ENCODE results near the gene LCN12. TPM values are rescaled to one million over a fixed set of nuclear protein-coding genes. Genes with fewer than 3 reads are reported as not detected.

LCN12 gene
- total RNA-seq, 1 donor, result 0.86 TPM

DNA sequence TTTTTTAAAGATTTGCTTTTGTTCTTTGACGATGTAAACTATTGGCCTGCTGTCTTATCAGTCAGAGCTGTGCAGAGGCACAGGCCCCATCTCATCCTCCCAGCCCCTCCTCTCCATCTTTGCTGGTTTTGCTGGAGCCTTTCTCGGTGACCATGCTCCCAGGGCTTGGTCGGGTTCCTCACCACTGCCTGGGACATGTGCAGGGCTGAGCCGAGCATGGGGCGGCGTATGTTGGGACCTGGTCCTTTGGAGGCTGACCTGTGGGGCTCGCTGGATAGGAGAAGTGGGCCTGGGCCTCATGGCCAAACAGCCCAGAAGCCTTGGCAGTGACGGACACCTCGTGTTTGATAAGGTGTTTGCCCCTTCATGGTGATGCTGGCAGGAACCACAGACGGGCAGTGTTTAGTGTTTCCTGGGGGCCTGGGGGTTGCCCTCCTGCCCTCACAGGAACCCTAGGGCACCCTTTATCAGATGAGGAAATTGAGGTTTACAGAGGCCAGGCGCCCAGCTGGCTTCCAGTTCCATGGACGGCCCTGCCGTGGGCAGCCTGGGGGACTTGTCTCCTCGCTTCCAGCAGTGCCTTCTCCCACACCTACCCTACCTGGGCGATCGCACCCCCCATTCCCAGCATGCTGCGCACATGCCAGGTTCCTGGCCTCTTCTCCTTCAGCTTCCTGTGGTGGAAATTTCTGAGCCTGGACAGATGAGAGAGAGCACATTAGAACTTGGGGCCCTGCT, 38.2 kb upstream of the LCN12 start:
- no peak for DNase-seq (ENCODE audit: low read depth)
- no peak overlapping the region for H3K4me3 ChIP-seq (ENCODE audit: low read depth, low read length)
- TF ChIP-seq CTCF (IDR thresholded peaks at IDR 0.05; ENCODE audit: insufficient read depth, low read depth, low read length), result no peak

GRCh38 chr9:136915632-136916329, 36.3 kb upstream of the LCN12 start:
- no peak overlapping the region for H3K4me3 ChIP-seq (ENCODE audit: low read depth, low read length)

GRCh38 chr9:136916330-136917184, 35.5 kb upstream of the LCN12 start:
- DNase-seq (ENCODE audit: low read depth), result no peak
- H3K4me3 ChIP-seq (ENCODE audit: low read depth, low read length), result no peak overlapping the region
- no peak for TF ChIP-seq CTCF (IDR thresholded peaks at IDR 0.05; ENCODE audit: insufficient read depth, low read depth, low read length)

More at GRCh38 chr9:136915632-136916329, 36.3 kb upstream of the LCN12 start:
- no peak for DNase-seq (ENCODE audit: low read depth)
- no peak for TF ChIP-seq CTCF (IDR thresholded peaks at IDR 0.05; ENCODE audit: insufficient read depth, low read depth, low read length)

DNA sequence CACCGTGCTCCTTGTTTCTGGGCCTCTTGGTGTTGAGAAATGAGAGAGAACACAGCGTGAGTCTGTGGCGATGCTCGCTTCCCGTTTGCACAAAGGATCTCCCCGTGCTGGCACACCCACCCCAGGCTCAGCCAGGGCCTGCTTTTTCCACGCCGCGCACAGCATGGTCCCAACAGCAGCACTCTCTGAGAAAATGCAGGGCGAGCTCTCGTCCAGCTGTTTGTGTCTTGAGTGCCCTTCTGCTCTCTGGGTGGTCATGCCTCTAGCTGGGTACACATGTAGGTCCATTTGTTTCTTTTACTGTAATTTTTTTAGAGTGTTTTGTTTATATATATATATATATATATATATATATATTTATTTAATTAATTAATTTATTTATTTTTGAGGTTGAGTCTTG, 34.2 kb upstream of the LCN12 start:
- no peak for TF ChIP-seq CTCF (IDR thresholded peaks at IDR 0.05; ENCODE audit: insufficient read depth, low read depth, low read length)
- H3K4me3 ChIP-seq (ENCODE audit: low read depth, low read length), result no peak overlapping the region
- DNase-seq (ENCODE audit: low read depth), result no peak

DNA sequence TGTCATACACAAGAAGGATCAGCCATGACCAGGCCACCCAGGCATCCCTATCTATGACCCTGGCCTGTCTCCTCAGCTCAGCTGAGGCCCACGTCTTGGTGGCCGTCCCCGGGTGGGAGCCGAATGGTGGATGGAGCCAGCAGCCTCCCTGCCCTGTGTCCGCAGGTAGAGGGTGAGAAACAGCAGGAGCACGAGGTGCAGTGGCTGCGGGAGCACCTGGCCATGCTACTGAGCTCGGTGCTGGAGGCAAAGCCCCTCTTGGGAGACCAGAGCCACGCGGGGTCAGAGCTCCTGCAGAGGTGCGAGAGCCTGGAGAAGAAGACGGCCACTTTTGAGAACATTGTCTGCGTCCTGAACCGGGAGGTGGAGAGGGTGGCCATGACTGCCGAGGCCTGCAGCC, 32.0 kb upstream of the LCN12 start:
- no peak for DNase-seq (ENCODE audit: low read depth)
- no peak for TF ChIP-seq CTCF (IDR thresholded peaks at IDR 0.05; ENCODE audit: insufficient read depth, low read depth, low read length)
- H3K4me3 ChIP-seq (ENCODE audit: low read depth, low read length), result no peak overlapping the region

GRCh38 chr9:136920734-136921231, 31.3 kb upstream of the LCN12 start:
- no peak for TF ChIP-seq CTCF (IDR thresholded peaks at IDR 0.05; ENCODE audit: insufficient read depth, low read depth, low read length)
- H3K4me3 ChIP-seq (ENCODE audit: low read depth, low read length), result no peak overlapping the region
- no peak for DNase-seq (ENCODE audit: low read depth)

Measured in fibroblast of villous mesenchyme (primary cell).